Esophagus muscularis mucosa (tissue), 4 donors: ENCODE measurements around the gene SAMD14. TPM values are rescaled to one million over a fixed set of nuclear protein-coding genes. Genes with fewer than 3 reads are reported as not detected.

Source experiments
- DNase-seq: peaks from one replicate; pipeline ENCODE4 v3.0.0-alpha.2; 2017; ENCODE audit errors: extremely low spot score
- H3K27ac ChIP-seq, 4 donors: fragments of 200-600 bp; sonication (generic); replicated peaks in 1 of 4; 1 replicate in 3 of 4; 2 replicates in 1 of 4; pipeline ENCODE4 v1.5.1; 2016 to 2019; ENCODE audit warnings: mild to moderate bottlenecking in 1 of 4
- H3K27me3 ChIP-seq, 4 donors: fragments of 200-600 bp; sonication (generic); one replicate each; pipeline versions ENCODE4 v1.5.1 to v1.6.0; 2016 to 2019
- H3K36me3 ChIP-seq, 4 donors: fragments of 200-600 bp; sonication (generic); one replicate each; pipeline ENCODE4 v1.5.1; 2016 to 2019
- H3K4me1 ChIP-seq, 4 donors: fragments of 200-600 bp; sonication (generic); one replicate each; pipeline ENCODE4 v1.5.1; 2016 to 2019
- H3K4me3 ChIP-seq, 4 donors: fragments of 200-600 bp; sonication (generic); 1 replicate in 2 of 4; 2 replicates in 2 of 4; pipeline ENCODE4 v1.5.1; 2016 to 2019; ENCODE audit warnings: mild to moderate bottlenecking in 4 of 4, moderate library complexity in 1 of 4
- H3K9me3 ChIP-seq, 4 donors: fragments of 200-600 bp; sonication (generic); 1 replicate in 3 of 4; 2 replicates in 1 of 4; pipeline ENCODE4 v1.5.1; 2016 to 2019
- CTCF ChIP-seq, 3 experiments: fragments of 200-600 bp in 2 of 3; fragments of 450-650 bp in 1 of 3; sonication (generic) in 2 of 3; IDR thresholded peaks; one replicate each; pipeline ENCODE4 v1.5.1; 2017 to 2019; ENCODE audit warnings: antibody characterized with exemption in 3 of 3, mild to moderate bottlenecking in 2 of 3, moderate library complexity in 1 of 3
- EP300 ChIP-seq: sonication (generic); formaldehyde crosslinking; IDR thresholded peaks from one replicate; pipeline ENCODE4 v1.6.1; 2017; ENCODE audit warnings: antibody characterized with exemption
- POLR2A ChIP-seq: fragments of 450-650 bp; IDR thresholded peaks from one replicate; pipeline ENCODE4 v1.6.1; 2017; ENCODE audit warnings: antibody characterized with exemption, moderate library complexity, mild to moderate bottlenecking, low read depth
- POLR2AphosphoS5 ChIP-seq, 2 donors: sonication (generic); formaldehyde crosslinking; IDR thresholded peaks; one replicate each; pipeline ENCODE4 v1.6.1; 2017; ENCODE audit warnings: antibody characterized with exemption in 2 of 2
- WGBS: methylation state at CpG from one replicate; pipeline ENCODE4 v1.1.5; 2018; 5-methylcytosine and 5-hydroxymethylcytosine counted together
- intact Hi-C: fragments of 100-400 bp; cut with DNase I; formaldehyde crosslinking; loops from one replicate; pipeline ENCODE4 v1.15.1; 2023
- total RNA-seq, 4 donors: library from RNA; depleted of rRNA; stranded (reverse); fragments of >200 nt; gene quantifications; one replicate each; pipeline versions ENCODE4 v1.1.0 to v1.2.1, GENCODE V29; 2016

Gene SAMD14
- total RNA-seq, 4 donors from 2014 or later, result 0.98 to 1.8 (median 1.5) TPM

- intact Hi-C loops, result no loop called here
- DNase-seq, result no peak
- peaks cover 36 to 75% (median 72%) of the 10 kb centered on the region in 4 donors for H3K4me1 ChIP-seq
- H3K27ac ChIP-seq, result peak overlapping the region in 1 of 4 donors; percentile 96
- no peaks in the 10 kb centered on the region for H3K9me3 ChIP-seq
- no peaks in the 10 kb centered on the region for H3K27me3 ChIP-seq
- H3K4me3 ChIP-seq, result no peak overlapping the region
- TF ChIP-seq CTCF (IDR thresholded peaks at IDR 0.05) (no peak), POLR2A (no peak), EP300 (no peak), POLR2AphosphoS5 (IDR thresholded peaks at IDR 0.05) (no peak)
- 76% methylated on average over 7 of the region's 11 CpGs for WGBS
- H3K36me3 ChIP-seq, result peaks cover 0 to 6% (median 2%) of the 10 kb centered on the region in 4 donors
Measured at GRCh38 chr17:50163843-50164696, 34.1 kb upstream of the SAMD14 start.

DNA sequence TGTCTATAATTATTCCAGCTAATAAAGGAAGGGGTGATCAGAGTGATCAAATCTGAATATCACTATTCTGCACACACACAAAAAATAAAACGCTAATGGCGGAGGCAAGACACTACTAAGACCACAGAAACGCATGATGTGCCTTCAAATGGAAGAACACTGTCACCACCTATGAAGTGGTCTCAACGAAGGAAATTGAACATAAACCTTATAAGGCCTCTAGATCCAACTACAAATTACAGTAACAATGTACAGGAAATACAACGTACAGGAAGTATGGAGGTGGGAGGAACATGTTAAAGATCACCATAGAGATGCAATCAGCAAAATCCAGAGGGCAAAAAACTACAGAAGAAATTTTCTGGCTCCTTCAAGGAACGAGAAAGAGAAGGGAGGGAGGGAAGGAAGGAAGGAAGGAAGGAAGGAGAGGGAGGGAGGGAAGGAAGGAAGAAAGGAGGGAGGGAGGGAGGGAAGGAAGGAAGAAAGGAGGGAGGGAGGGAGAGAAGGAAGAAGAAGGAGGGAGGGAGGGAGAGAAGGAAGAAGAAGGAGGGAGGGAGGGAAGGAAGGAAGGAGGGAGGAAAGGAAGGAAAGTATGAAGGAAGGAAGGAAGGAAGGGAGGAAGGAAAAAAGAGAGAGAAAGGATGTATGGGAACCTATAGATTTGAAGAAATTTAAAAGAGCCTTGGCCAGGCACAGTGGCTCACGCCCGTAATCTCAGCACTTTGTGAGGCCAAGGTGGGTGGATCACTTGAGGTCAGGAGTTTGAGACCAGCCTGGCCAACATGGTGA is 32.7 kb upstream of the SAMD14 start:
- Histone ChIP-seq H3K36me3 (no peaks in the 10 kb centered on the region), H3K27me3 (no peaks in the 10 kb centered on the region), H3K4me1 (peaks cover 31 to 61% (median 58%) of the 10 kb centered on the region in 4 donors), H3K27ac (no peak overlapping the region), H3K4me3 (no peak overlapping the region), H3K9me3 (no peaks in the 10 kb centered on the region)
- TF ChIP-seq EP300, result no peak
- TF ChIP-seq POLR2AphosphoS5 (IDR thresholded peaks at IDR 0.05), result no peak
- no peak for TF ChIP-seq CTCF (IDR thresholded peaks at IDR 0.05)
- TF ChIP-seq POLR2A, result no peak
- WGBS, result 78% methylated on average over 8 of the region's 8 CpGs
- no peak for DNase-seq
- intact Hi-C loops, result no loop called here

DNA sequence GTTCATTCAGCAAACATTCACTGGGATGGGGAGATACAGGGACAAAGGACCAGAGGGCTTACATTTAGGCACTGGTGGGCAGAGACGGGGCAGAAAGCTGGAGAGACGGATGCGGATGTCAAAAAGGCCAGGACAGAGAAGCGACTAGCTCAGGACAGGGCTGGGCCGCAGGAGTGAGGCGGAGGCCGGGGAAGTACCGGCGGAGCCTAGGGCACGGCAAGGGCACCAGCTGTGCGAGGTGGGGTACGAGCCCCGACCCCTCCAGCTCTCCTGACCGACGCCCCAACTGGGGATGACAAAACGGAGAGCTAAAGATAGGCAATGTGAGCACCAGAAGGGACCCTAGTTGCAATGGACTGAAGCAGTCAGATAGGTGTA is 31.9 kb upstream of the SAMD14 start:
- H3K9me3 ChIP-seq, result no peaks in the 10 kb centered on the region
- intact Hi-C loops, result no loop called here
- no peak for TF ChIP-seq POLR2AphosphoS5 (IDR thresholded peaks at IDR 0.05)
- no peak for TF ChIP-seq CTCF (IDR thresholded peaks at IDR 0.05)
- no peak for TF ChIP-seq EP300
- TF ChIP-seq POLR2A, result no peak
- peaks cover 26 to 53% (median 50%) of the 10 kb centered on the region in 4 donors for H3K4me1 ChIP-seq
- no peaks in the 10 kb centered on the region for H3K27me3 ChIP-seq
- H3K36me3 ChIP-seq, result no peaks in the 10 kb centered on the region
- WGBS, result 57% methylated on average over 16 of the region's 16 CpGs
- no peak for DNase-seq
- H3K4me3 ChIP-seq, result peak overlapping the region; percentile 60 to 80 (median 68)
- H3K27ac ChIP-seq, result peak overlapping the region; percentile 78 to 85 (median 82)

DNA sequence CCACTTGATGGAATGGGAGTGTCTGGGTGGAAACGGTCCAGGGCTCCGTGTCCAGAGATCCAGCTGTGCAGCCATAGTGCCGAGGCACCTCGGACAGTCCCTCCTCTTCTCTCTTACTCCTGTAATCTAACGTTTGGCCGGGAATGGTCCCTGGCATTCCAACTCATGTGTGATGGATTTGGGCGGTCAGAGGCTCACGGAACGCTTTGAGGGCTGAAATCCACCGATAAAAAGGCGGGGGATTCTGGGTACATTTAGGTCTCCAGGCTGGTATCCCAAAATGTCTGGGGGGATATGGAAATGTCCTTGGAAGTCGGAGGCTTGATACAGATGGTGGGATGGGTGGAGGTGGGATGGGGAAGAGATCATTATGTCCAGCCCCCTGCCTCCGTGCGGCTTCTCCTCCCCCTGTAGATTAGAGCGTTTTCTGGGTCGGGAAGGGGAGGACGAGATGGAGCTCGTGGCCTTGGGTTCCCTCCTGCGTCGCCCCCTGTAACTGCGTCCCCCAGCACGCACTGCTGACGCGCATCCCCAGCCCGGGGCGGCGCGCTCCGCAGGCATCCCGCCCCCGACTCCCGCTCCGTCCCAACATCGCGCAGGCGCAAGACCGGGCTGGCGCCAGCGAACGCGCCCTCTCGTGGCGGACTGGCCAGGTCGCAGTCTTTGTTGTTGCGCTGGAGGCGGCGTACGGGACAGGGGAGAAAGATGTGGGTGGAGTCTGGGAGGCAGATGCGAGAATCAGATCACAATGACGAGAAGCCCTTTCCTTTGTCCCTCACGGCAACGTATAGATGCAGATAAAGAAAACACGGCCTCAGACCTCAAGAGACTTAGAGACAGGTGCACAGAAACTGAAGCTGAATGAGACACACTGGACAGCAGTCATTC is 31.3 kb upstream of the SAMD14 start:
- WGBS, result under 1% methylated on average over 51 of the region's 53 CpGs
- Histone ChIP-seq H3K27me3 (no peaks in the 10 kb centered on the region), H3K27ac (peak overlapping the region; percentile 78 to 85 (median 82)), H3K4me1 (peaks cover 26 to 49% (median 45%) of the 10 kb centered on the region in 4 donors), H3K36me3 (no peaks in the 10 kb centered on the region), H3K9me3 (no peaks in the 10 kb centered on the region), H3K4me3 (peak overlapping the region; percentile 60 to 80 (median 68))
- intact Hi-C loops, result no loop called here
- DNase-seq, result peak; percentile 98
- TF ChIP-seq POLR2A (peak; percentile 46), POLR2AphosphoS5 (IDR thresholded peaks at IDR 0.05) (peak; percentile 90 to 96), EP300 (no peak), CTCF (IDR thresholded peaks at IDR 0.05) (peak in 2 of 3 experiments; percentile 93 to 99)
